ENCODE results near the gene ZNF865.

DNA sequence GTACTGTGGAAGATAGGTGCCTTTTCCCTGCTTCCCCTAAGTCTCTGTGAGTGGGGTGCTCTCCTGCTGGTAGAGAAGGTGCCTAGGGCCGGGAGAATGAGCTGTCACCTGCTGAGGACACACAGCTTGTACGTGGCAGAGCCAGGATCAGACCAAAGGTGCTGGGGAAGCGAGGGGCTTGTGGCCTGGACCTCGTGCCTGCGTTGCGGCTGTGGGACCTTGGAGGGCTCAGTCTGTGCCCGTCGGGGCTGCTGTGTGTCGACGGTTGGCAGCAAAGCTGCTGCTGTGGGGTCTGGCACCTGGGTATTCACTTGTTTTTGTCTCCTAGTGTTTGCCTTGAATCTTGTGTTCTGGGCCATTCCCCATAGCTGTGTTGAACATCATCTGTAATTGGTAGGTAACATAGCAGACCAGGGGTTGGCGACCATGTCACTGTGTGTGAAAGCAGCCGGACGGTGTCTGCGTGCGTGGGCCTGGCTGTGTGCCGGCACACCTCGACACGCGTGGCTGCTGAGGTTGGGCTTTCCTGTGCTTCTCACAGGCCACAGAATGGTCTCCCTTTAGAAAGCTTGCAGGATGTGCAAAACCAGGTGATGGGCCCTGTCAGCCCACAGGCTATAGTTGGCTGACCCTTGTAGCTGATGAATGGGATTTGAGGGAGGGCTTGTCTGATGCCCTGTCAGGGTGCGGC, 58.5 kb downstream of the ZNF865 start:
- TF ChIP-seq, protein P1, sequence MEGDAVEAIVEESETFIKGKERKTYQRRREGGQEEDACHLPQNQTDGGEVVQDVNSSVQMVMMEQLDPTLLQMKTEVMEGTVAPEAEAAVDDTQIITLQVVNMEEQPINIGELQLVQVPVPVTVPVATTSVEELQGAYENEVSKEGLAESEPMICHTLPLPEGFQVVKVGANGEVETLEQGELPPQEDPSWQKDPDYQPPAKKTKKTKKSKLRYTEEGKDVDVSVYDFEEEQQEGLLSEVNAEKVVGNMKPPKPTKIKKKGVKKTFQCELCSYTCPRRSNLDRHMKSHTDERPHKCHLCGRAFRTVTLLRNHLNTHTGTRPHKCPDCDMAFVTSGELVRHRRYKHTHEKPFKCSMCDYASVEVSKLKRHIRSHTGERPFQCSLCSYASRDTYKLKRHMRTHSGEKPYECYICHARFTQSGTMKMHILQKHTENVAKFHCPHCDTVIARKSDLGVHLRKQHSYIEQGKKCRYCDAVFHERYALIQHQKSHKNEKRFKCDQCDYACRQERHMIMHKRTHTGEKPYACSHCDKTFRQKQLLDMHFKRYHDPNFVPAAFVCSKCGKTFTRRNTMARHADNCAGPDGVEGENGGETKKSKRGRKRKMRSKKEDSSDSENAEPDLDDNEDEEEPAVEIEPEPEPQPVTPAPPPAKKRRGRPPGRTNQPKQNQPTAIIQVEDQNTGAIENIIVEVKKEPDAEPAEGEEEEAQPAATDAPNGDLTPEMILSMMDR (IDR thresholded peaks at IDR 0.05), result no peak
- TF ChIP-seq POLR2A (IDR thresholded peaks at IDR 0.05), result no peak

All from ovary (tissue), 3 donors.